ENCODE data around the gene JMJD1C. TPM values are rescaled to one million over a fixed set of nuclear protein-coding genes. Genes with fewer than 3 reads are reported as not detected.

JMJD1C gene
- total and polyA plus RNA-seq, 10 of the 15 experiments (the other 5 are each of a cell fraction or from before 2014, with no cell fraction given), result 31.2 to 83.3 (median 49.5) TPM

- TF ChIP-seq NR2F1 (conservative IDR thresholded peaks at IDR 0.05) (peak; percentile 46; the same call in 1 of the 2 replicates), HSF1 (IDR thresholded peaks at IDR 0.05; ENCODE audit: low read depth, low read length) (no peak), SREBF1 (IDR thresholded peaks at IDR 0.05; ENCODE audit: low read length) (no peak), ZNF592 (IDR thresholded peaks at IDR 0.05) (no peak), NFXL1 (IDR thresholded peaks at IDR 0.05; ENCODE audit: borderline replicate concordance) (no peak), PRDM15 (CRISPR knock-in tag; IDR thresholded peaks at IDR 0.05) (no peak), JUND (IDR thresholded peaks at IDR 0.05; ENCODE audit: low read depth, low read length) (peak; percentile 78), ZBED1 (IDR thresholded peaks at IDR 0.05; ENCODE audit: borderline replicate concordance) (no peak), CBFB (IDR thresholded peaks at IDR 0.05; ENCODE audit: low read depth) (no peak), SMC3 (IDR thresholded peaks at IDR 0.05; ENCODE audit: borderline replicate concordance, low read length) (no peak), ZNF24 (IDR thresholded peaks at IDR 0.05) (no peak), CHD2 (IDR thresholded peaks at IDR 0.05; ENCODE audit: borderline replicate concordance, low read depth, low read length) (no peak), ZNF217 (IDR thresholded peaks at IDR 0.05) (peak; percentile 39; the same call in 1 of the 2 replicates), PML (IDR thresholded peaks at IDR 0.05; ENCODE audit: low read length) (0 out of 2 replicates have a peak, but pooled peaks have one; percentile 45), RELA (IDR thresholded peaks at IDR 0.05; ENCODE audit: borderline replicate concordance, partially characterized antibody) (no peak)
- TF ChIP-seq, protein P1, sequence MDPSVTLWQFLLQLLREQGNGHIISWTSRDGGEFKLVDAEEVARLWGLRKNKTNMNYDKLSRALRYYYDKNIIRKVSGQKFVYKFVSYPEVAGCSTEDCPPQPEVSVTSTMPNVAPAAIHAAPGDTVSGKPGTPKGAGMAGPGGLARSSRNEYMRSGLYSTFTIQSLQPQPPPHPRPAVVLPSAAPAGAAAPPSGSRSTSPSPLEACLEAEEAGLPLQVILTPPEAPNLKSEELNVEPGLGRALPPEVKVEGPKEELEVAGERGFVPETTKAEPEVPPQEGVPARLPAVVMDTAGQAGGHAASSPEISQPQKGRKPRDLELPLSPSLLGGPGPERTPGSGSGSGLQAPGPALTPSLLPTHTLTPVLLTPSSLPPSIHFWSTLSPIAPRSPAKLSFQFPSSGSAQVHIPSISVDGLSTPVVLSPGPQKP (IDR thresholded peaks at IDR 0.05; ENCODE audit: low read depth, low read length), result no peak
- TF ChIP-seq, protein P2, sequence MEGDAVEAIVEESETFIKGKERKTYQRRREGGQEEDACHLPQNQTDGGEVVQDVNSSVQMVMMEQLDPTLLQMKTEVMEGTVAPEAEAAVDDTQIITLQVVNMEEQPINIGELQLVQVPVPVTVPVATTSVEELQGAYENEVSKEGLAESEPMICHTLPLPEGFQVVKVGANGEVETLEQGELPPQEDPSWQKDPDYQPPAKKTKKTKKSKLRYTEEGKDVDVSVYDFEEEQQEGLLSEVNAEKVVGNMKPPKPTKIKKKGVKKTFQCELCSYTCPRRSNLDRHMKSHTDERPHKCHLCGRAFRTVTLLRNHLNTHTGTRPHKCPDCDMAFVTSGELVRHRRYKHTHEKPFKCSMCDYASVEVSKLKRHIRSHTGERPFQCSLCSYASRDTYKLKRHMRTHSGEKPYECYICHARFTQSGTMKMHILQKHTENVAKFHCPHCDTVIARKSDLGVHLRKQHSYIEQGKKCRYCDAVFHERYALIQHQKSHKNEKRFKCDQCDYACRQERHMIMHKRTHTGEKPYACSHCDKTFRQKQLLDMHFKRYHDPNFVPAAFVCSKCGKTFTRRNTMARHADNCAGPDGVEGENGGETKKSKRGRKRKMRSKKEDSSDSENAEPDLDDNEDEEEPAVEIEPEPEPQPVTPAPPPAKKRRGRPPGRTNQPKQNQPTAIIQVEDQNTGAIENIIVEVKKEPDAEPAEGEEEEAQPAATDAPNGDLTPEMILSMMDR (IDR thresholded peaks at IDR 0.05 in 2 of 3, conservative IDR thresholded peaks at IDR 0.05 in 1 of 3; ENCODE audit: control insufficient read depth in 2 of 3, extremely low read depth in 1 of 3, insufficient read depth in 1 of 3, low read depth in 3 of 3, low read length in 3 of 3), result no peak
Observed at GRCh38 chr10:63236113-63236935, 229.5 kb downstream of the JMJD1C start (continued).

All from GM12878 (cell line).